H1 (cell line): ENCODE results near the gene CNRIP1. TPM values are rescaled to one million over a fixed set of nuclear protein-coding genes. Genes with fewer than 3 reads are reported as not detected.

Source experiments
- CTCF ChIA-PET: fragments of 300-600 bp; sonication (Branson Sonifier 250); formaldehyde crosslinking; loops from one replicate; lab custom pipeline; 2021; ENCODE audit not compliant: partially characterized antibody; lab: Charles Lee
- POLR2A ChIA-PET: fragments of 300-600 bp; sonication (Branson Sonifier 250); formaldehyde crosslinking; loops from one replicate; lab custom pipeline; 2021; ENCODE audit warnings: inconsistent platforms; ENCODE audit not compliant: partially characterized antibody; lab: Charles Lee
- DNase-seq, 2 experiments: peaks; one replicate each; pipeline versions ENCODE4 v3.0.0 to v3.0.0-alpha.2; 2010 to 2022; ENCODE audit warnings: low spot score in 2 of 2, low read depth in 1 of 2, mixed read lengths in 1 of 2
- FAIRE-seq: peaks from 2 replicates; lab custom pipeline; 2011; peaks lifted over from hg19 to GRCh38; lab: Jason Lieb, UNC
- H2AFZ ChIP-seq: 2 replicates; pipeline ENCODE4 v1.8.1; 2012; ENCODE audit warnings: low read length, inconsistent platforms
- H2AK5ac ChIP-seq: 2 replicates; pipeline ENCODE4 v1.6.1; 2013; ENCODE audit warnings: low read depth, low read length
- H2BK120ac ChIP-seq: replicated peaks from 2 replicates; pipeline ENCODE3; 2013; ENCODE audit warnings: low read depth, low read length, inconsistent platforms
- H2BK12ac ChIP-seq: 2 replicates; pipeline ENCODE4 v1.6.1; 2013; ENCODE audit warnings: low read depth, low read length
- H2BK15ac ChIP-seq: 2 replicates; pipeline ENCODE4 v1.6.1; 2013; ENCODE audit warnings: low read length
- H2BK20ac ChIP-seq: 2 replicates; pipeline ENCODE4 v1.6.1; 2013; ENCODE audit warnings: low read length
- H2BK5ac ChIP-seq: 2 replicates; pipeline ENCODE4 v1.6.1; 2013; ENCODE audit warnings: low read depth, low read length
- H3K14ac ChIP-seq: 2 replicates; pipeline ENCODE4 v1.6.1; 2013; ENCODE audit warnings: inconsistent platforms; ENCODE audit not compliant: insufficient read length
- H3K18ac ChIP-seq: 2 replicates; pipeline ENCODE4 v1.6.1; 2013; ENCODE audit warnings: low read length; ENCODE audit errors: extremely low read depth
- H3K23ac ChIP-seq: 2 replicates; pipeline ENCODE4 v1.6.1; 2013; ENCODE audit warnings: inconsistent platforms; ENCODE audit not compliant: insufficient read length
- H3K23me2 ChIP-seq: 2 replicates; pipeline ENCODE4 v1.6.1; 2013; ENCODE audit warnings: low read depth, low read length
- H3K27ac ChIP-seq: 2 replicates; pipeline ENCODE4 v1.6.1; 2011; ENCODE audit warnings: low read depth, low read length, inconsistent platforms
- H3K27me3 ChIP-seq, 4 experiments: replicated peaks in 1 of 4; 1 replicate in 1 of 4; 2 replicates in 3 of 4; pipeline versions ENCODE4 v1.6.1 to v1.8.1; 2011 to 2013; ENCODE audit warnings: low read length in 3 of 4, mild to moderate bottlenecking in 3 of 4, inconsistent platforms in 2 of 4, mixed read lengths in 2 of 4, moderate library complexity in 1 of 4; ENCODE audit not compliant: control insufficient read depth in 3 of 4, insufficient read depth in 3 of 4; ENCODE audit errors: extremely low read depth in 1 of 4
- H3K36me3 ChIP-seq, 4 experiments: 2 replicates each; pipeline versions ENCODE4 v1.6.1 to v1.8.1; 2011 to 2013; ENCODE audit warnings: mild to moderate bottlenecking in 4 of 4, low read length in 3 of 4, moderate library complexity in 2 of 4, control low read depth in 1 of 4, inconsistent platforms in 1 of 4; ENCODE audit not compliant: insufficient read depth in 4 of 4, control insufficient read depth in 2 of 4
- H3K4ac ChIP-seq: replicated peaks from 2 replicates; pipeline ENCODE3; 2013; ENCODE audit warnings: low read length, low read depth, mixed read lengths, inconsistent platforms; ENCODE audit not compliant: insufficient read length
- H3K4me1 ChIP-seq, 4 experiments: replicated peaks in 1 of 4; 1 replicate in 1 of 4; 2 replicates in 3 of 4; pipeline versions ENCODE4 v1.6.1 to v1.8.1; 2011 to 2013; ENCODE audit warnings: low read length in 3 of 4, inconsistent platforms in 2 of 4, mixed read lengths in 1 of 4; ENCODE audit not compliant: insufficient read depth in 4 of 4, control insufficient read depth in 3 of 4
- H3K4me2 ChIP-seq, 2 experiments: 2 replicates each; pipeline versions ENCODE4 v1.6.1 to v1.8.1; 2011 to 2013; ENCODE audit warnings: low read depth in 2 of 2, low read length in 2 of 2, control low read depth in 1 of 2, inconsistent platforms in 1 of 2, mild to moderate bottlenecking in 1 of 2; ENCODE audit not compliant: insufficient read depth in 1 of 2
- H3K4me3 ChIP-seq, 4 experiments: fragments of 200-600, 300-600 bp in 1 of 4; sonication (generic), shearing (Covaris generic), sonication (Bioruptor Twin) in 1 of 4; 2 replicates each; pipeline versions ENCODE4 v1.5.1 to v1.8.1; 2011 to 2016; ENCODE audit warnings: low read length in 4 of 4, low read depth in 3 of 4, control low read depth in 2 of 4, inconsistent platforms in 2 of 4, mild to moderate bottlenecking in 2 of 4, mixed read lengths in 1 of 4, moderate library complexity in 1 of 4; ENCODE audit not compliant: insufficient read depth in 2 of 4; ENCODE audit errors: extremely low read depth in 1 of 4
- H3K56ac ChIP-seq: replicated peaks from 2 replicates; pipeline ENCODE3; 2013; ENCODE audit warnings: low read depth, mild to moderate bottlenecking, mixed read lengths, low read length, inconsistent platforms; ENCODE audit not compliant: insufficient read length
- H3K79me1 ChIP-seq: 2 replicates; pipeline ENCODE4 v1.6.1; 2013; ENCODE audit warnings: low read depth, low read length, control low read depth
- H3K79me2 ChIP-seq, 2 experiments: 2 replicates each; pipeline versions ENCODE4 v1.6.1 to v1.8.1; 2012 to 2013; ENCODE audit warnings: low read length in 2 of 2, mild to moderate bottlenecking in 2 of 2, inconsistent platforms in 1 of 2; ENCODE audit not compliant: insufficient read depth in 2 of 2, control insufficient read depth in 1 of 2
- H3K9ac ChIP-seq, 4 experiments: replicated peaks in 1 of 4; 1 replicate in 1 of 4; 2 replicates in 3 of 4; pipeline versions ENCODE4 v1.6.1 to v1.8.1; 2011 to 2013; ENCODE audit warnings: low read depth in 3 of 4, low read length in 3 of 4, control low read depth in 2 of 4, mild to moderate bottlenecking in 2 of 4, moderate library complexity in 2 of 4, inconsistent platforms in 1 of 4; ENCODE audit errors: extremely low read depth in 1 of 4
- H3K9me3 ChIP-seq, 2 experiments: 2 replicates each; pipeline versions ENCODE4 v1.6.1 to v1.8.1; 2012 to 2013; ENCODE audit warnings: mild to moderate bottlenecking in 2 of 2, moderate library complexity in 2 of 2, control low read depth in 1 of 2, inconsistent platforms in 1 of 2, low read depth in 1 of 2, low read length in 1 of 2, mixed read lengths in 1 of 2; ENCODE audit not compliant: insufficient read depth in 2 of 2
- H4K20me1 ChIP-seq, 2 experiments: replicated peaks in 1 of 2; 2 replicates each; pipeline versions ENCODE3 to v1.8.1; 2011 to 2013; ENCODE audit warnings: inconsistent platforms in 2 of 2, low read length in 2 of 2, mild to moderate bottlenecking in 1 of 2; ENCODE audit not compliant: insufficient read depth in 2 of 2, control insufficient read depth in 1 of 2
- H4K5ac ChIP-seq: 2 replicates; pipeline ENCODE4 v1.6.1; 2013; ENCODE audit warnings: low read length, low read depth, mixed read lengths, inconsistent platforms; ENCODE audit not compliant: insufficient read length
- H4K8ac ChIP-seq: 2 replicates; pipeline ENCODE4 v1.8.0; 2013; ENCODE audit warnings: mild to moderate bottlenecking, moderate library complexity, low read length, inconsistent platforms; ENCODE audit not compliant: insufficient read depth; ENCODE audit errors: extremely low read depth
- H4K91ac ChIP-seq: replicated peaks from 2 replicates; pipeline ENCODE3; 2013; ENCODE audit warnings: low read length, mixed read lengths, inconsistent platforms; ENCODE audit not compliant: insufficient read length
- TAF1 ChIP-seq: IDR thresholded peaks from 2 replicates; pipeline ENCODE4 v1.6.1; 2011; ENCODE audit warnings: mild to moderate bottlenecking, low read depth, low read length
- WGBS, 2 experiments: shearing (Covaris generic) in 1 of 2; methylation state at CpG; one replicate each; pipeline versions ENCODE4 v1.1.6 to v1.1.7; 2013 to 2015; ENCODE audit warnings: low lambda C conversion rate in 2 of 2, mixed read lengths in 2 of 2, inconsistent platforms in 1 of 2, low coverage in 1 of 2, missing lambda C conversion rate in 1 of 2; ENCODE audit not compliant: insufficient replicate concordance in 2 of 2, insufficient coverage in 1 of 2, insufficient read length in 1 of 2; ENCODE audit errors: extremely low coverage in 1 of 2, missing lambda C conversion rate in 1 of 2; 5-methylcytosine and 5-hydroxymethylcytosine counted together
- polyA plus RNA-seq, 7 experiments: library from polyadenylated mRNA; depleted of rRNA in 3 of 7; stranded (reverse) in 5 of 7; unstranded in 2 of 7; fragments of >200 nt in 5 of 7; fragments of 200-250 nt in 2 of 7; gene quantifications; 1 replicate in 5 of 7; 2 replicates in 1 of 7; 4 replicates in 1 of 7; pipeline versions ENCODE4 v1.2.1 to v1.2.3, GENCODE V29; 2011 to 2013; ENCODE audit warnings: missing spikeins in 2 of 7, mixed read lengths in 2 of 7
- total RNA-seq: library from RNA; stranded (reverse); fragmentation: NEBNext Ultra II Directional; extraction: Animal tissue kit (Norgen Biotek cat#: 25700); gene quantifications from 2 replicates; pipeline ENCODE4 v1.2.1, GENCODE V29; 2021

Gene CNRIP1
- total and polyA plus RNA-seq, 2 of the 8 experiments (the other 6 are each of a cell fraction or from before 2014, with no cell fraction given): 4.6 to 7.0 TPM

GRCh38 chr2:68266655-68267054, 53.1 kb downstream of the CNRIP1 start:
- Histone ChIP-seq H2BK15ac (no peak overlapping the region), H3K56ac (no peak overlapping the region), H2AFZ (no peak overlapping the region), H2AK5ac (no peak overlapping the region), H3K36me3 (no peaks in the 10 kb centered on the region), H2BK120ac (no peak overlapping the region), H4K20me1 (no peaks in the 10 kb centered on the region), H3K18ac (no peak overlapping the region), H3K4me1 (no peaks in the 10 kb centered on the region), H3K79me2 (no peaks in the 10 kb centered on the region), H3K14ac (no peak overlapping the region), H3K9me3 (no peaks in the 10 kb centered on the region), H4K8ac (no peak overlapping the region), H4K5ac (no peak overlapping the region), H3K4me2 (no peak overlapping the region), H3K4ac (no peak overlapping the region), H4K91ac (no peak overlapping the region), H3K9ac (no peak overlapping the region), H3K27me3 (no peaks in the 10 kb centered on the region), H2BK12ac (no peak overlapping the region), H2BK5ac (no peak overlapping the region), H3K4me3 (no peak overlapping the region), H3K23ac (no peak overlapping the region), H3K79me1 (no peaks in the 10 kb centered on the region), H3K27ac (no peak overlapping the region), H2BK20ac (no peak overlapping the region), H3K23me2 (no peaks in the 10 kb centered on the region)
- POLR2A ChIA-PET: no interaction called here
- WGBS, 2 experiments: 74% methylated on average over 1 of the region's 1 CpG; no CpG with 5 or more reads in 1 of the 2 experiments
- CTCF ChIA-PET: interaction anchor here (0.6 kb wide), 1 partner anchor 11 kb away, joined by 3 read pairs; no protein-coding TSS in a partner anchor
- DNase-seq (no peak), FAIRE-seq (no peak)
- TF ChIP-seq TAF1: no peak
